NCI-H748 treated with DMSO at 0.1 percent for 48 hours (cell line): Measurements from ENCODE around the gene SHF.

ENCODE experiments used
- DNase-seq: peaks from one replicate; lab custom pipeline; 2025; lab: John Stamatoyannopoulos, UW

Gene SHF

GRCh38 chr15:45187894-45188830 lies at the start of gene SHF:
TSS of gene SHF (minus strand) at chr15:45187966. CDS start at chr15:45187951, 15 bp downstream.
- DNase-seq: peak; percentile 23

- DNase-seq: peak; percentile 17
Observed at GRCh38 chr15:45236806-45237205, 49.0 kb upstream of the SHF start.

- DNase-seq: no peak
Observed at GRCh38 chr15:45234562-45235235, 46.9 kb upstream of the SHF start.

GRCh38 chr15:45231864-45232562 lies 44.2 kb upstream of the SHF start:
- no peak for DNase-seq

- no peak for DNase-seq
Observed at GRCh38 chr15:45231132-45231531, 43.4 kb upstream of the SHF start.

- no peak for DNase-seq
Observed at GRCh38 chr15:45230245-45230965, 42.6 kb upstream of the SHF start.

- DNase-seq: no peak
Observed at GRCh38 chr15:45228931-45229330, 41.2 kb upstream of the SHF start.

- DNase-seq: no peak
Observed at GRCh38 chr15:45225506-45226273, 37.9 kb upstream of the SHF start.

GRCh38 chr15:45224621-45225217 lies 37.0 kb upstream of the SHF start:
- DNase-seq: no peak

GRCh38 chr15:45221967-45222366 lies 34.2 kb upstream of the SHF start:
- DNase-seq: no peak

- no peak for DNase-seq
Observed at GRCh38 chr15:45221053-45221599, 33.4 kb upstream of the SHF start.

GRCh38 chr15:45212493-45212892 lies 24.7 kb upstream of the SHF start:
- DNase-seq: no peak

GRCh38 chr15:45205192-45205591 lies 17.4 kb upstream of the SHF start:
- DNase-seq: peak; percentile 55

GRCh38 chr15:45203182-45203581 lies 15.4 kb upstream of the SHF start:
- DNase-seq: no peak

- no peak for DNase-seq
Observed at GRCh38 chr15:45201869-45202268, 14.1 kb upstream of the SHF start.

GRCh38 chr15:45201557-45201859 lies 13.7 kb upstream of the SHF start:
- no peak for DNase-seq

- peak; percentile 61 for DNase-seq
Observed at GRCh38 chr15:45200799-45201556, 13.2 kb upstream of the SHF start.

- DNase-seq: peak; percentile 87
Observed at GRCh38 chr15:45200001-45200798, 12.4 kb upstream of the SHF start.
